Prostate gland (tissue), 2 donors: Measurements from ENCODE around the gene ARMC9.

Experiments
- CTCF ChIP-seq, 4 experiments: fragments of 200-600 bp in 2 of 4; fragments of 450-650 bp in 2 of 4; sonication (generic) in 2 of 4; IDR thresholded peaks; 1 replicate in 3 of 4; 2 replicates in 1 of 4; pipeline ENCODE4 v1.5.1; 2016 to 2019; ENCODE audit warnings: antibody characterized with exemption in 4 of 4, mild to moderate bottlenecking in 2 of 4, moderate library complexity in 2 of 4
- POLR2A ChIP-seq: fragments of 450-650 bp; IDR thresholded peaks from one replicate; pipeline ENCODE4 v1.6.1; 2016; ENCODE audit warnings: antibody characterized with exemption, mild to moderate bottlenecking
- POLR2AphosphoS5 ChIP-seq: sonication (generic); formaldehyde crosslinking; IDR thresholded peaks from one replicate; pipeline ENCODE4 v1.6.1; 2017; ENCODE audit warnings: antibody characterized with exemption

GRCh38 chr2:231315896-231316295 lies 117.5 kb downstream of the ARMC9 start:
- TF ChIP-seq POLR2AphosphoS5 (no peak), CTCF (IDR thresholded peaks at IDR 0.05) (no peak), POLR2A (no peak)
